Measurements from ENCODE around the gene RPP38.

- TF ChIP-seq CTCF (IDR thresholded peaks at IDR 0.05; ENCODE audit: borderline replicate concordance, extremely low read depth, low read length, poor library complexity, severe bottlenecking), result no peak
- no peak for TF ChIP-seq EZH2 (IDR thresholded peaks at IDR 0.05; ENCODE audit: borderline replicate concordance, low read depth, low read length, severe bottlenecking)
Measured at GRCh38 chr10:15069230-15069629, 27.9 kb upstream of the RPP38 start.
